OCI-LY1 (cell line): Measurements from ENCODE around the gene ADAMTS9.

Experiments
- H2AFZ ChIP-seq: fragments of 200-600 bp; sonication (generic), shearing (Covaris generic); 2 replicates; pipeline ENCODE4 v1.6.0; 2014; ENCODE audit warnings: antibody characterized with exemption, mild to moderate bottlenecking, low read length
- H3F3A ChIP-seq: fragments of 200-600 bp; sonication (generic), shearing (Covaris generic); 2 replicates; pipeline ENCODE4 v1.6.0; 2014; ENCODE audit warnings: mild to moderate bottlenecking, antibody characterized with exemption, low read length, moderate library complexity; ENCODE audit not compliant: insufficient read depth
- H3K27ac ChIP-seq: fragments of 200-600 bp; sonication (generic); 2 replicates; pipeline ENCODE4 v1.5.1; 2014; ENCODE audit warnings: low read length, mixed run types, mild to moderate bottlenecking, low read depth; ENCODE audit not compliant: poor library complexity, severe bottlenecking
- H3K27me3 ChIP-seq: fragments of 200-600 bp; sonication (generic); 2 replicates; pipeline ENCODE4 v1.6.0; 2014; ENCODE audit warnings: antibody characterized with exemption, mild to moderate bottlenecking, low read length, moderate library complexity; ENCODE audit not compliant: insufficient read depth
- H3K36me3 ChIP-seq: fragments of 200-600 bp; sonication (generic); 2 replicates; pipeline ENCODE4 v1.6.1; 2014; ENCODE audit warnings: mild to moderate bottlenecking, antibody characterized with exemption, low read length, moderate library complexity, mixed read lengths; ENCODE audit not compliant: insufficient read depth
- H3K4me1 ChIP-seq: fragments of 200-600 bp; sonication (generic); 2 replicates; pipeline ENCODE4 v1.5.1; 2014; ENCODE audit warnings: mild to moderate bottlenecking, low read length, moderate library complexity; ENCODE audit not compliant: insufficient read depth, severe bottlenecking
- H3K4me2 ChIP-seq: fragments of 200-600 bp; sonication (generic), shearing (Covaris generic); 2 replicates; pipeline ENCODE4 v1.6.1; 2014; ENCODE audit warnings: low read length
- H3K4me3 ChIP-seq: fragments of 200-600 bp; sonication (generic); 2 replicates; pipeline ENCODE4 v1.5.1; 2014; ENCODE audit warnings: low read length, low read depth, mild to moderate bottlenecking, mixed read lengths; ENCODE audit not compliant: poor library complexity, severe bottlenecking
- H3K79me2 ChIP-seq: fragments of 200-600 bp; shearing (Covaris generic); 2 replicates; pipeline ENCODE4 v1.6.1; 2016; ENCODE audit warnings: mixed run types, low read length, mixed read lengths; ENCODE audit not compliant: insufficient read depth
- H3K9ac ChIP-seq: fragments of 200-600 bp; sonication (generic), shearing (Covaris generic); 2 replicates; pipeline ENCODE4 v1.6.1; 2014; ENCODE audit warnings: mild to moderate bottlenecking, low read length, mixed read lengths
- H3K9me2 ChIP-seq: fragments of 200-600 bp; sonication (generic), shearing (Covaris generic); 2 replicates; pipeline ENCODE4 v1.6.1; 2014; ENCODE audit warnings: low read depth, mild to moderate bottlenecking, low read length, mixed read lengths
- H3K9me3 ChIP-seq: fragments of 200-600 bp; shearing (Covaris generic); 2 replicates; pipeline ENCODE4 v1.6.1; 2014; ENCODE audit warnings: low read length, mixed read lengths
- H4K20me1 ChIP-seq: fragments of 200-600 bp; sonication (generic), shearing (Covaris generic); 2 replicates; pipeline ENCODE4 v1.6.0; 2016; ENCODE audit warnings: mild to moderate bottlenecking, low read length; ENCODE audit not compliant: insufficient read depth
- EZH2 ChIP-seq: fragments of 200-600 bp; sonication (generic), shearing (Covaris generic); IDR thresholded peaks from 2 replicates; pipeline ENCODE4 v1.8.0; 2017; ENCODE audit warnings: borderline replicate concordance, mixed run types, mild to moderate bottlenecking, antibody characterized with exemption, low read length, moderate library complexity, mixed read lengths
- TF ChIP-seq, protein P1 (sequence below): fragments of 200-600 bp; sonication (generic), shearing (Covaris generic); IDR thresholded peaks from 2 replicates; pipeline ENCODE4 v1.5.1; 2017; ENCODE audit warnings: mild to moderate bottlenecking, antibody characterized with exemption, low read length, moderate library complexity, mixed read lengths

The ADAMTS9 gene

DNA sequence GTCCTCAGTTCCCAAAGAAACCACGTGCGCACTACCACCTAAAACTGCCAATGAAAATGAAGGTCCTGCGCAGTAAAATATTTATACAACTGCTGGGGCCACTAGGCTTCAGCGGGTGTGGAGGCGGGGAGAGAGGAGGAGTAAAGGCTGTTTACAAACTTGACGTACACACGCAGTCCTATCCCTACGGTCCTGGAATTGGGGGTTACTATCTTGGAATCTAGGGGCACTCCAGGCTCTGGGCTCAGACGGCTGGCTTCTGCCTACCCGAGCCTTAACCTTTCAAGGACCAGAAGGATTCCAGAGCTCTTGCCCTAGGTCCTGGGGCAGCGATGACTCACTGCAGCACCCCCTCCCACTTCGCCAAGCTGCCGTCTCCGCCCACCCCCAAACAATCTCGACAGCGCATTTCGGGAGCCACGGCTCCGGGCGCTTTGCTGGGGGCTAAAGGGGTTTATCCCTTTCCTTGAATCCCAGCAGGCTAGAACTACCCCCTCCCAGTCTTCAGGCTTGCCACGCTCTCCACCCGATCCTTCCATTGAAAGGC, 3.0 kb downstream of the ADAMTS9 start:
- no peaks in the 10 kb centered on the region for H3K9me3 ChIP-seq
- no peak overlapping the region for H3K4me3 ChIP-seq
- H3K9ac ChIP-seq: no peak overlapping the region
- TF ChIP-seq EZH2: no peak
- TF ChIP-seq, protein P1, sequence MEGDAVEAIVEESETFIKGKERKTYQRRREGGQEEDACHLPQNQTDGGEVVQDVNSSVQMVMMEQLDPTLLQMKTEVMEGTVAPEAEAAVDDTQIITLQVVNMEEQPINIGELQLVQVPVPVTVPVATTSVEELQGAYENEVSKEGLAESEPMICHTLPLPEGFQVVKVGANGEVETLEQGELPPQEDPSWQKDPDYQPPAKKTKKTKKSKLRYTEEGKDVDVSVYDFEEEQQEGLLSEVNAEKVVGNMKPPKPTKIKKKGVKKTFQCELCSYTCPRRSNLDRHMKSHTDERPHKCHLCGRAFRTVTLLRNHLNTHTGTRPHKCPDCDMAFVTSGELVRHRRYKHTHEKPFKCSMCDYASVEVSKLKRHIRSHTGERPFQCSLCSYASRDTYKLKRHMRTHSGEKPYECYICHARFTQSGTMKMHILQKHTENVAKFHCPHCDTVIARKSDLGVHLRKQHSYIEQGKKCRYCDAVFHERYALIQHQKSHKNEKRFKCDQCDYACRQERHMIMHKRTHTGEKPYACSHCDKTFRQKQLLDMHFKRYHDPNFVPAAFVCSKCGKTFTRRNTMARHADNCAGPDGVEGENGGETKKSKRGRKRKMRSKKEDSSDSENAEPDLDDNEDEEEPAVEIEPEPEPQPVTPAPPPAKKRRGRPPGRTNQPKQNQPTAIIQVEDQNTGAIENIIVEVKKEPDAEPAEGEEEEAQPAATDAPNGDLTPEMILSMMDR: no peak
- H3K9me2 ChIP-seq: no peaks in the 10 kb centered on the region
- H4K20me1 ChIP-seq: no peaks in the 10 kb centered on the region
- H3K4me2 ChIP-seq: no peak overlapping the region
- H3K36me3 ChIP-seq: no peaks in the 10 kb centered on the region
- no peaks in the 10 kb centered on the region for H3K4me1 ChIP-seq
- H3K79me2 ChIP-seq: no peaks in the 10 kb centered on the region
- H3F3A ChIP-seq: no peaks in the 10 kb centered on the region
- H3K27ac ChIP-seq: no peak overlapping the region
- no peak overlapping the region for H2AFZ ChIP-seq
- H3K27me3 ChIP-seq: no peaks in the 10 kb centered on the region

DNA sequence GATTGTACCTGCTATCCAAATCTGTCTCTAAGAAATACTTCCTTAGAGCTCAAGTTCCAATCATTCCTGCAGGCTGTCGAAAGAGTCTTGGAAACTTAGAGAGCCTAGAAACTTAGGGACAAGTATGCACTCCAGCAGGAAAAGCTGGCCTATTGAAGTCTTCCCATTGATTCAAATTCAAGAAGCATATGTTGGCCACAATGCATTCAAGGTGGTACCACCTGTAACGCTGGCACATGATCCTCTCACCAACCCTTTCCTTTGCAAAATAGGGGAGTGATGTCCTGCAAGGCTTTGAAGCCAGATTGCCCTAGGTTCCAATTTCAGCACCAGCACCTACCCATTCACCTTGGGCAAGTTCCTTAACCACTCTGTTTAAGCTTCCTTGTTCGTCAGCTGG, 6.0 kb downstream of the ADAMTS9 start:
- Histone ChIP-seq H3K4me3 (no peak overlapping the region), H3K9me3 (no peaks in the 10 kb centered on the region), H3K9me2 (no peaks in the 10 kb centered on the region), H3K27me3 (no peaks in the 10 kb centered on the region), H3K27ac (no peak overlapping the region), H3K79me2 (no peaks in the 10 kb centered on the region), H4K20me1 (no peaks in the 10 kb centered on the region), H3K4me1 (no peaks in the 10 kb centered on the region), H3K36me3 (no peaks in the 10 kb centered on the region), H3K4me2 (no peak overlapping the region), H3F3A (no peaks in the 10 kb centered on the region), H3K9ac (no peak overlapping the region), H2AFZ (no peak overlapping the region)
- TF ChIP-seq EZH2: no peak
- TF ChIP-seq, protein P1: no peak

GRCh38 chr3:64681015-64681414, 6.8 kb downstream of the ADAMTS9 start:
- no peaks in the 10 kb centered on the region for H3K79me2 ChIP-seq
- no peaks in the 10 kb centered on the region for H3K9me2 ChIP-seq
- no peak overlapping the region for H3K4me2 ChIP-seq
- H3K9me3 ChIP-seq: no peaks in the 10 kb centered on the region
- H2AFZ ChIP-seq: no peak overlapping the region
- no peaks in the 10 kb centered on the region for H3K4me1 ChIP-seq
- H4K20me1 ChIP-seq: no peaks in the 10 kb centered on the region
- H3K36me3 ChIP-seq: no peaks in the 10 kb centered on the region
- H3K27me3 ChIP-seq: no peaks in the 10 kb centered on the region
- H3K9ac ChIP-seq: no peak overlapping the region
- H3K27ac ChIP-seq: no peak overlapping the region
- H3K4me3 ChIP-seq: no peak overlapping the region
- TF ChIP-seq EZH2: no peak
- TF ChIP-seq, protein P1: no peak
- no peaks in the 10 kb centered on the region for H3F3A ChIP-seq
